Smooth muscle cell (in vitro differentiated cells): ENCODE results near the gene TMEM258. TPM values are rescaled to one million over a fixed set of nuclear protein-coding genes. Genes with fewer than 3 reads are reported as not detected.

Experiments
- DNase-seq: peaks from one replicate; lab custom pipeline; 2025; ENCODE audit not compliant: unreplicated experiment; lab: John Stamatoyannopoulos, UW
- H2AFZ ChIP-seq: fragments of 200-600 bp; sonication (generic); 2 replicates; pipeline ENCODE4 v1.6.0; 2016; ENCODE audit warnings: antibody characterized with exemption, low read depth, mild to moderate bottlenecking
- H3F3A ChIP-seq: fragments of 200-600 bp; sonication (generic); 2 replicates; pipeline ENCODE4 v1.6.0; 2017; ENCODE audit warnings: antibody characterized with exemption, low read depth
- H3K27ac ChIP-seq: fragments of 200-600 bp; sonication (generic); 2 replicates; pipeline ENCODE4 v1.5.1; 2016; ENCODE audit warnings: low read depth, mild to moderate bottlenecking
- H3K27me3 ChIP-seq: fragments of 200-600 bp; sonication (generic); 2 replicates; pipeline ENCODE4 v1.6.1; 2016; ENCODE audit warnings: low read depth, mild to moderate bottlenecking
- H3K36me3 ChIP-seq: fragments of 200-600 bp; sonication (generic); 2 replicates; pipeline ENCODE4 v1.5.1; 2016; ENCODE audit warnings: low read depth
- H3K4me1 ChIP-seq: fragments of 200-600 bp; sonication (generic); 2 replicates; pipeline ENCODE4 v1.5.1; 2016; ENCODE audit warnings: low read depth
- H3K4me2 ChIP-seq: fragments of 200-600 bp; sonication (generic); 2 replicates; pipeline ENCODE4 v1.6.0; 2016; ENCODE audit warnings: mild to moderate bottlenecking
- H3K4me3 ChIP-seq: fragments of 200-600 bp; sonication (generic); 2 replicates; pipeline ENCODE4 v1.5.1; 2016; ENCODE audit warnings: mild to moderate bottlenecking
- H3K79me2 ChIP-seq: fragments of 200-600 bp; sonication (generic); 2 replicates; pipeline ENCODE4 v1.6.0; 2016; ENCODE audit warnings: low read depth, mild to moderate bottlenecking
- H3K9ac ChIP-seq: fragments of 200-600 bp; sonication (generic); 2 replicates; pipeline ENCODE4 v1.6.0; 2016; ENCODE audit warnings: low read depth
- H3K9me3 ChIP-seq: fragments of 200-600 bp; sonication (generic); replicated peaks from 2 replicates; pipeline ENCODE4 v1.5.1; 2016; ENCODE audit warnings: low read depth
- H4K20me1 ChIP-seq: fragments of 200-600 bp; sonication (generic); 2 replicates; pipeline ENCODE4 v1.6.0; 2016; ENCODE audit warnings: low read depth
- WGBS: methylation state at CpG from one replicate; pipeline ENCODE4 v1.1.7; 2016; ENCODE audit warnings: low lambda C conversion rate; 5-methylcytosine and 5-hydroxymethylcytosine counted together
- polyA plus RNA-seq: library from polyadenylated mRNA; unstranded; fragments of >200 nt; fragmentation: Nextera tagmentation; extraction: Ambion mirVana; gene quantifications from 2 replicates; pipeline ENCODE4 v1.2.1, GENCODE V29; 2016
- total RNA-seq: library from RNA; depleted of rRNA; stranded (reverse); fragments of >200 nt; gene quantifications from 2 replicates; pipeline ENCODE4 v1.2.3, GENCODE V29; 2014
- TF ChIP-seq, protein P1 (sequence below): fragments of 200-600 bp; sonication (generic); IDR thresholded peaks from 2 replicates; pipeline ENCODE4 v1.5.1; 2017; ENCODE audit warnings: borderline replicate concordance, mild to moderate bottlenecking, antibody characterized with exemption; ENCODE audit not compliant: insufficient read depth, poor library complexity, severe bottlenecking

TMEM258 gene
- total and polyA plus RNA-seq, 2 experiments from 2014 or later: 118 to 300 TPM

- Histone ChIP-seq H3K27ac (no peak overlapping the region), H3K4me2 (no peak overlapping the region), H3K27me3 (no peaks in the 10 kb centered on the region), H3K4me1 (peaks cover 7% of the 10 kb centered on the region), H3K9me3 (no peaks in the 10 kb centered on the region), H3K4me3 (no peak overlapping the region), H4K20me1 (no peaks in the 10 kb centered on the region), H3K79me2 (no peaks in the 10 kb centered on the region), H2AFZ (no peak overlapping the region), H3F3A (no peaks in the 10 kb centered on the region), H3K36me3 (no peaks in the 10 kb centered on the region), H3K9ac (no peak overlapping the region)
- TF ChIP-seq, protein P1, sequence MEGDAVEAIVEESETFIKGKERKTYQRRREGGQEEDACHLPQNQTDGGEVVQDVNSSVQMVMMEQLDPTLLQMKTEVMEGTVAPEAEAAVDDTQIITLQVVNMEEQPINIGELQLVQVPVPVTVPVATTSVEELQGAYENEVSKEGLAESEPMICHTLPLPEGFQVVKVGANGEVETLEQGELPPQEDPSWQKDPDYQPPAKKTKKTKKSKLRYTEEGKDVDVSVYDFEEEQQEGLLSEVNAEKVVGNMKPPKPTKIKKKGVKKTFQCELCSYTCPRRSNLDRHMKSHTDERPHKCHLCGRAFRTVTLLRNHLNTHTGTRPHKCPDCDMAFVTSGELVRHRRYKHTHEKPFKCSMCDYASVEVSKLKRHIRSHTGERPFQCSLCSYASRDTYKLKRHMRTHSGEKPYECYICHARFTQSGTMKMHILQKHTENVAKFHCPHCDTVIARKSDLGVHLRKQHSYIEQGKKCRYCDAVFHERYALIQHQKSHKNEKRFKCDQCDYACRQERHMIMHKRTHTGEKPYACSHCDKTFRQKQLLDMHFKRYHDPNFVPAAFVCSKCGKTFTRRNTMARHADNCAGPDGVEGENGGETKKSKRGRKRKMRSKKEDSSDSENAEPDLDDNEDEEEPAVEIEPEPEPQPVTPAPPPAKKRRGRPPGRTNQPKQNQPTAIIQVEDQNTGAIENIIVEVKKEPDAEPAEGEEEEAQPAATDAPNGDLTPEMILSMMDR: no peak
- no peak for DNase-seq
- 93% methylated on average over 10 of the region's 10 CpGs for WGBS
Observed at GRCh38 chr11:61744609-61745156, 47.7 kb downstream of the TMEM258 start.

DNA sequence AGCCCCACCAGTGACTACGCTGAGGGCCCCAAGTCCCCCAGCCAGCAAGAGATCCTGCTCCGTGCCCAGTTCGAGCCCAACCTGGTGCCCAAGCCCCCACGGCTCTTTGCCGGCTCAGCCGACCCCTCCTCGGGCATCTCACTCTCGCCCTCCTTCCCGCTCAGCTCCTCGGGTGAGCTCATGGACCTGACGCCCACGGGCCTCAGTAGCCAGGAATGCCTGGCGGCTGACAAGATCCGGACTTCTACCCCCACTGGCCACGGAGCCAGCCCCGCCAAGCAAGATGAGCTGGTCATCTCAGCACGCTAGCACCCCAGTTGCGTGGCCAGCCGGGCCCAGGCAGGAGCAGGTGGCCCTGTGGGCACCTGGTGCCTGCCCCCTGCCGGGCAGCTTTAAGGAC lies 48.2 kb downstream of the TMEM258 start:
- Histone ChIP-seq H3K9me3 (no peaks in the 10 kb centered on the region), H3K4me2 (no peak overlapping the region), H2AFZ (no peak overlapping the region), H3K79me2 (no peaks in the 10 kb centered on the region), H3K27me3 (no peaks in the 10 kb centered on the region), H3F3A (no peaks in the 10 kb centered on the region), H3K4me3 (no peak overlapping the region), H3K9ac (no peak overlapping the region), H4K20me1 (no peaks in the 10 kb centered on the region), H3K27ac (no peak overlapping the region), H3K36me3 (no peaks in the 10 kb centered on the region), H3K4me1 (peaks cover 2% of the 10 kb centered on the region)
- no peak for DNase-seq
- TF ChIP-seq, protein P1: no peak
- 79% methylated on average over 20 of the region's 20 CpGs for WGBS

GRCh38 chr11:61743486-61744095 lies 48.8 kb downstream of the TMEM258 start:
- H3K9me3 ChIP-seq: no peaks in the 10 kb centered on the region
- WGBS: 95% methylated on average over 42 of the region's 42 CpGs
- no peak overlapping the region for H2AFZ ChIP-seq
- H3K79me2 ChIP-seq: no peaks in the 10 kb centered on the region
- H3F3A ChIP-seq: no peaks in the 10 kb centered on the region
- no peak overlapping the region for H3K9ac ChIP-seq
- no peaks in the 10 kb centered on the region for H3K27me3 ChIP-seq
- no peak overlapping the region for H3K4me3 ChIP-seq
- no peak overlapping the region for H3K4me2 ChIP-seq
- no peak overlapping the region for H3K27ac ChIP-seq
- H3K36me3 ChIP-seq: no peaks in the 10 kb centered on the region
- TF ChIP-seq, protein P1: no peak
- H3K4me1 ChIP-seq: no peaks in the 10 kb centered on the region
- DNase-seq: no peak
- no peaks in the 10 kb centered on the region for H4K20me1 ChIP-seq

DNA sequence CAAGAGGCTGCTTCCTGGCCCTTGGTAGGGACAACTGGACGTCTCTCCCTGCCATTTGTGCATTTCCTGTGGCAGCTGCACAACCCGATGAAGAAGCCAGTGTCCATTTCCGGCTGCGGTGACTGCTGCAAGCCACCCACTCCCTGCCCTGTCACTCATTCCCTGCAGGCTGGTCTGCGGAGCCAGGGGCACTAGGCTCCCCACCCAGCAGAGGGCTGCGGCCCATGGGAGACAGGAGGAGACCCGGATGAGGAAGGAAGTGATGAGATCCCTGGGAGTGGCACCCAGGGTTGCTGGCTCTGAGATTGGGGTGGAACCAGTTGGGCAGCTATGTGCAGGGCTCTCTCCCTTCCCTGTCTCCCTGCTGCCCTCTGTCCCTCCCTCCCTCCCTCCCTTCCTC lies 50.0 kb downstream of the TMEM258 start:
- Histone ChIP-seq H3K36me3 (no peaks in the 10 kb centered on the region), H3K4me1 (no peaks in the 10 kb centered on the region), H3K9ac (no peak overlapping the region), H3K79me2 (no peaks in the 10 kb centered on the region), H2AFZ (no peak overlapping the region), H4K20me1 (no peaks in the 10 kb centered on the region), H3K9me3 (no peaks in the 10 kb centered on the region), H3K27ac (no peak overlapping the region), H3K4me2 (no peak overlapping the region), H3K27me3 (no peaks in the 10 kb centered on the region), H3F3A (no peaks in the 10 kb centered on the region), H3K4me3 (no peak overlapping the region)
- WGBS: 76% methylated on average over 7 of the region's 7 CpGs
- TF ChIP-seq, protein P1: no peak
- no peak for DNase-seq
